GM23248 (cell line): Measurements from ENCODE around the gene SBNO2.

Experiments
- EZH2 ChIP-seq: fragments of 200-600 bp; sonication (generic); IDR thresholded peaks from 2 replicates; pipeline ENCODE4 v1.6.1; 2018; ENCODE audit warnings: antibody characterized with exemption, mild to moderate bottlenecking; ENCODE audit not compliant: insufficient read depth, poor library complexity, severe bottlenecking
- EZH2phosphoT487 ChIP-seq: fragments of 200-600 bp; sonication (generic); IDR thresholded peaks from 2 replicates; pipeline ENCODE4 v1.6.1; 2018; ENCODE audit warnings: antibody characterized with exemption, moderate library complexity, mild to moderate bottlenecking, low read depth; ENCODE audit not compliant: insufficient read depth

- TF ChIP-seq EZH2 (no peak), EZH2phosphoT487 (no peak)
Observed at GRCh38 chr19:1065606-1066109, 108.4 kb downstream of the SBNO2 start.
